HepG2 (cell line): Measurements from ENCODE around the gene CNTRL. TPM values are rescaled to one million over a fixed set of nuclear protein-coding genes. Genes with fewer than 3 reads are reported as not detected.

Experiments used
- HHEX ChIP-seq: IDR thresholded peaks from 2 replicates; pipeline ENCODE4 v1.6.1; 2016; ENCODE audit warnings: control low read depth
- PITX1 ChIP-seq: sonication (generic); formaldehyde crosslinking; IDR thresholded peaks from 2 replicates; pipeline ENCODE4 v1.5.1; 2020; ENCODE audit warnings: mild to moderate bottlenecking, missing genetic modification reagents
- SAP130 ChIP-seq: IDR thresholded peaks from 2 replicates; pipeline ENCODE4 v1.6.1; 2016; ENCODE audit warnings: low read depth
- SMYD3 ChIP-seq: sonication (generic); formaldehyde crosslinking; IDR thresholded peaks from 2 replicates; pipeline ENCODE4 v1.8.1; 2023; ENCODE audit warnings: mild to moderate bottlenecking, missing genetic modification reagents
- SP4 ChIP-seq: sonication (generic); formaldehyde crosslinking; IDR thresholded peaks from 2 replicates; pipeline ENCODE4 v1.8.1; 2023; ENCODE audit warnings: mild to moderate bottlenecking, missing genetic modification reagents
- XBP1 ChIP-seq: sonication (generic); formaldehyde crosslinking; IDR thresholded peaks from 2 replicates; pipeline ENCODE4 v1.5.0; 2020; ENCODE audit warnings: missing genetic modification reagents
- YY1 ChIP-seq: IDR thresholded peaks from 2 replicates; pipeline ENCODE4 v1.6.1; 2011; ENCODE audit warnings: low read length, low read depth, moderate library complexity, mild to moderate bottlenecking; ENCODE audit not compliant: insufficient read depth, insufficient replicate concordance
- ZNF10 ChIP-seq: sonication (generic); formaldehyde crosslinking; IDR thresholded peaks from 2 replicates; pipeline ENCODE4 v1.4.0; 2020; ENCODE audit warnings: mild to moderate bottlenecking, low read depth, missing genetic modification reagents, borderline replicate concordance
- ZNF556 ChIP-seq: sonication (generic); formaldehyde crosslinking; IDR thresholded peaks from 2 replicates; pipeline ENCODE4 v1.4.0; 2020; ENCODE audit warnings: mild to moderate bottlenecking, missing genetic modification reagents, borderline replicate concordance
- ZNF772 ChIP-seq: sonication (generic); formaldehyde crosslinking; IDR thresholded peaks from 2 replicates; pipeline ENCODE4 v1.5.0; 2020; ENCODE audit warnings: mild to moderate bottlenecking, missing genetic modification reagents
- ZNF773 ChIP-seq: sonication (generic); formaldehyde crosslinking; IDR thresholded peaks from 2 replicates; pipeline ENCODE4 v1.4.0; 2020; ENCODE audit warnings: missing genetic modification reagents, borderline replicate concordance
- ZSCAN9 ChIP-seq: IDR thresholded peaks from 2 replicates; pipeline ENCODE4 v1.6.1; 2016; ENCODE audit warnings: borderline replicate concordance
- polyA plus RNA-seq, 8 experiments: library from polyadenylated mRNA; depleted of rRNA in 3 of 8; stranded (reverse) in 7 of 8; unstranded in 1 of 8; fragments of >200 nt; fragmentation: Illumina TruSeq in 4 of 8; extraction: Trizol in 4 of 8; gene quantifications; 2 replicates each; pipeline versions ENCODE4 v1.2.1 to v1.2.3, GENCODE V29; 2011 to 2016; ENCODE audit warnings: low read depth in 4 of 8, missing spikeins in 1 of 8, mixed read lengths in 1 of 8; ENCODE audit not compliant: insufficient read depth in 1 of 8
- total RNA-seq, 5 experiments: library from RNA; depleted of rRNA; stranded (reverse); fragments of >200 nt; fragmentation: Illumina TruSeq; extraction: Trizol; gene quantifications; 2 replicates each; pipeline ENCODE4 v1.2.3, GENCODE V29; 2016; ENCODE audit warnings: low read depth in 1 of 5
- TF ChIP-seq, protein P1 (sequence below): sonication (generic); formaldehyde crosslinking; IDR thresholded peaks from 2 replicates; pipeline ENCODE4 v1.5.0; 2020; ENCODE audit warnings: mild to moderate bottlenecking, missing genetic modification reagents, borderline replicate concordance
- TF ChIP-seq, protein P2 (sequence below): sonication (generic); formaldehyde crosslinking; IDR thresholded peaks from 2 replicates; pipeline ENCODE4 v1.5.0; 2020; ENCODE audit warnings: mild to moderate bottlenecking, low read depth, missing genetic modification reagents, borderline replicate concordance
- TF ChIP-seq, protein P3 (sequence below): sonication (generic); formaldehyde crosslinking; IDR thresholded peaks from 2 replicates; pipeline ENCODE4 v1.5.0; 2020; ENCODE audit warnings: mild to moderate bottlenecking, missing genetic modification reagents
- TF ChIP-seq, protein P4 (sequence below): sonication (generic); formaldehyde crosslinking; IDR thresholded peaks from 2 replicates; pipeline ENCODE4 v1.8.1; 2023; ENCODE audit warnings: mild to moderate bottlenecking, inconsistent platforms, moderate library complexity, missing genetic modification reagents, borderline replicate concordance

The CNTRL gene
- total and polyA plus RNA-seq, 2 of the 13 experiments (the other 11 are each of a cell fraction or from before 2014, with no cell fraction given) = 7.5 to 11.8 TPM

DNA sequence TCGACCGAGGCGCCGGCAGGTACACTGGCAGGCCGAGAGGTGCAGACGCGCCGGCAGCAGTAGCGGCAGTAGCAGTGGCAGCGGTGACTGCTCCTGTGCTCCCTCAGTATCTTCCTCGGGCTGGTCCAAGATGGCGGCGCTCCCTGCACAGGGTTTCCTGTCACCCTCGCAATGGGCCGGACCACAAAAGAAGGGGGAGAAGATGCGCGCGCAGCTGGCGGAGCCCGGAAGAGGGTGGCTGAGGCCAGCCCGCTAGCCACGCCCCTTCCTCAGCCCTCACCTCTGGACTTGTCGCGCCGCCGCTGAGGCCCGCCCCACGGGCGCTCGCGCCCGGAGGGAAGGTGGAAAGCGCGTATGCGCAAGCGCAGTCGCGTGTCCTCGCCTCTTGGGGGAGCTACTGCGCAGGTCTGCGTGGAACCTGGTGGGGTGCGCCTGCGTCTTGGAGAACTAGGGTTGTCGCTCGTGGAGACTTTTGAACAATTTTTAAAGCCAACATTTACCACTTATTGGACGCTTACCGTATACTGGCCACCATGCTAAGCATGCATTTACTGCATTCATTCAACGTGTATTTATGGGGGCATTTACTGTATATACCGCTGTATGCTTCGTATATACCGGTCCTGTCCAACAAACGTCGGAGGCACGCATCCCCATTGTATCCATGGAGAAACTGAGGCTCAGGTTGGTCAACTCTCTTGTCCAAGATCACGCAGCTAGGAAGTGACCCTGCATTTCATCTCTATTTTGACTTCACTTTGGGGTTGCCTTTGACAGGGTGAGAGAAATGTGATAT is 127.2 kb downstream of the CNTRL start, which contains the start of gene RAB14 (continued):
- TF ChIP-seq, protein P1, sequence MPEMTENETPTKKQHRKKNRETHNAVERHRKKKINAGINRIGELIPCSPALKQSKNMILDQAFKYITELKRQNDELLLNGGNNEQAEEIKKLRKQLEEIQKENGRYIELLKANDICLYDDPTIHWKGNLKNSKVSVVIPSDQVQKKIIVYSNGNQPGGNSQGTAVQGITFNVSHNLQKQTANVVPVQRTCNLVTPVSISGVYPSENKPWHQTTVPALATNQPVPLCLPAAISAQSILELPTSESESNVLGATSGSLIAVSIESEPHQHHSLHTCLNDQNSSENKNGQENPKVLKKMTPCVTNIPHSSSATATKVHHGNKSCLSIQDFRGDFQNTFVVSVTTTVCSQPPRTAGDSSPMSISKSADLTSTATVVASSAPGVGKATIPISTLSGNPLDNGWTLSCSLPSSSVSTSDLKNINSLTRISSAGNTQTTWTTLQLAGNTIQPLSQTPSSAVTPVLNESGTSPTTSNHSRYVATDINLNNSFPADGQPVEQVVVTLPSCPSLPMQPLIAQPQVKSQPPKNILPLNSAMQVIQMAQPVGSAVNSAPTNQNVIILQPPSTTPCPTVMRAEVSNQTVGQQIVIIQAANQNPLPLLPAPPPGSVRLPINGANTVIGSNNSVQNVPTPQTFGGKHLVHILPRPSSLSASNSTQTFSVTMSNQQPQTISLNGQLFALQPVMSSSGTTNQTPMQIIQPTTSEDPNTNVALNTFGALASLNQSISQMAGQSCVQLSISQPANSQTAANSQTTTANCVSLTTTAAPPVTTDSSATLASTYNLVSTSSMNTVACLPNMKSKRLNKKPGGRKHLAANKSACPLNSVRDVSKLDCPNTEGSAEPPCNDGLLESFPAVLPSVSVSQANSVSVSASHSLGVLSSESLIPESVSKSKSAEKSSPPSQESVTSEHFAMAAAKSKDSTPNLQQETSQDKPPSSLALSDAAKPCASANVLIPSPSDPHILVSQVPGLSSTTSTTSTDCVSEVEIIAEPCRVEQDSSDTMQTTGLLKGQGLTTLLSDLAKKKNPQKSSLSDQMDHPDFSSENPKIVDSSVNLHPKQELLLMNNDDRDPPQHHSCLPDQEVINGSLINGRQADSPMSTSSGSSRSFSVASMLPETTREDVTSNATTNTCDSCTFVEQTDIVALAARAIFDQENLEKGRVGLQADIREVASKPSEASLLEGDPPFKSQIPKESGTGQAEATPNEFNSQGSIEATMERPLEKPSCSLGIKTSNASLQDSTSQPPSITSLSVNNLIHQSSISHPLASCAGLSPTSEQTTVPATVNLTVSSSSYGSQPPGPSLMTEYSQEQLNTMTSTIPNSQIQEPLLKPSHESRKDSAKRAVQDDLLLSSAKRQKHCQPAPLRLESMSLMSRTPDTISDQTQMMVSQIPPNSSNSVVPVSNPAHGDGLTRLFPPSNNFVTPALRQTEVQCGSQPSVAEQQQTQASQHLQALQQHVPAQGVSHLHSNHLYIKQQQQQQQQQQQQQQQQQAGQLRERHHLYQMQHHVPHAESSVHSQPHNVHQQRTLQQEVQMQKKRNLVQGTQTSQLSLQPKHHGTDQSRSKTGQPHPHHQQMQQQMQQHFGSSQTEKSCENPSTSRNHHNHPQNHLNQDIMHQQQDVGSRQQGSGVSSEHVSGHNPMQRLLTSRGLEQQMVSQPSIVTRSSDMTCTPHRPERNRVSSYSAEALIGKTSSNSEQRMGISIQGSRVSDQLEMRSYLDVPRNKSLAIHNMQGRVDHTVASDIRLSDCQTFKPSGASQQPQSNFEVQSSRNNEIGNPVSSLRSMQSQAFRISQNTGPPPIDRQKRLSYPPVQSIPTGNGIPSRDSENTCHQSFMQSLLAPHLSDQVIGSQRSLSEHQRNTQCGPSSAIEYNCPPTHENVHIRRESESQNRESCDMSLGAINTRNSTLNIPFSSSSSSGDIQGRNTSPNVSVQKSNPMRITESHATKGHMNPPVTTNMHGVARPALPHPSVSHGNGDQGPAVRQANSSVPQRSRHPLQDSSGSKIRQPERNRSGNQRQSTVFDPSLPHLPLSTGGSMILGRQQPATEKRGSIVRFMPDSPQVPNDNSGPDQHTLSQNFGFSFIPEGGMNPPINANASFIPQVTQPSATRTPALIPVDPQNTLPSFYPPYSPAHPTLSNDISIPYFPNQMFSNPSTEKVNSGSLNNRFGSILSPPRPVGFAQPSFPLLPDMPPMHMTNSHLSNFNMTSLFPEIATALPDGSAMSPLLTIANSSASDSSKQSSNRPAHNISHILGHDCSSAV (CRISPR knock-in tag) = no peak
- TF ChIP-seq ZNF556 (CRISPR knock-in tag) (no peak), SAP130 (peak; percentile 88), SMYD3 (CRISPR knock-in tag) (no peak), ZNF10 (CRISPR knock-in tag) (no peak), ZNF773 (CRISPR knock-in tag) (0 out of 2 replicates have a peak, but pooled peaks have one; percentile 4), XBP1 (no peak), SP4 (CRISPR knock-in tag) (peak; percentile 94), YY1 (peak; percentile 97), ZNF772 (peak; percentile 39; the same call in 1 of the 2 replicates), PITX1 (CRISPR knock-in tag) (peak; percentile 26; the same call in 1 of the 2 replicates), HHEX (no peak), ZSCAN9 (CRISPR knock-in tag) (peak; percentile 78)
- TF ChIP-seq, protein P2, sequence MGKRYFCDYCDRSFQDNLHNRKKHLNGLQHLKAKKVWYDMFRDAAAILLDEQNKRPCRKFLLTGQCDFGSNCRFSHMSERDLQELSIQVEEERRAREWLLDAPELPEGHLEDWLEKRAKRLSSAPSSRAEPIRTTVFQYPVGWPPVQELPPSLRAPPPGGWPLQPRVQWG (CRISPR knock-in tag) = no peak
- TF ChIP-seq, protein P3, sequence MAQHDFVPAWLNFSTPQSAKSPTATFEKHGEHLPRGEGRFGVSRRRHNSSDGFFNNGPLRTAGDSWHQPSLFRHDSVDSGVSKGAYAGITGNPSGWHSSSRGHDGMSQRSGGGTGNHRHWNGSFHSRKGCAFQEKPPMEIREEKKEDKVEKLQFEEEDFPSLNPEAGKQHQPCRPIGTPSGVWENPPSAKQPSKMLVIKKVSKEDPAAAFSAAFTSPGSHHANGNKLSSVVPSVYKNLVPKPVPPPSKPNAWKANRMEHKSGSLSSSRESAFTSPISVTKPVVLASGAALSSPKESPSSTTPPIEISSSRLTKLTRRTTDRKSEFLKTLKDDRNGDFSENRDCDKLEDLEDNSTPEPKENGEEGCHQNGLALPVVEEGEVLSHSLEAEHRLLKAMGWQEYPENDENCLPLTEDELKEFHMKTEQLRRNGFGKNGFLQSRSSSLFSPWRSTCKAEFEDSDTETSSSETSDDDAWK (CRISPR knock-in tag) = no peak
- TF ChIP-seq, protein P4, sequence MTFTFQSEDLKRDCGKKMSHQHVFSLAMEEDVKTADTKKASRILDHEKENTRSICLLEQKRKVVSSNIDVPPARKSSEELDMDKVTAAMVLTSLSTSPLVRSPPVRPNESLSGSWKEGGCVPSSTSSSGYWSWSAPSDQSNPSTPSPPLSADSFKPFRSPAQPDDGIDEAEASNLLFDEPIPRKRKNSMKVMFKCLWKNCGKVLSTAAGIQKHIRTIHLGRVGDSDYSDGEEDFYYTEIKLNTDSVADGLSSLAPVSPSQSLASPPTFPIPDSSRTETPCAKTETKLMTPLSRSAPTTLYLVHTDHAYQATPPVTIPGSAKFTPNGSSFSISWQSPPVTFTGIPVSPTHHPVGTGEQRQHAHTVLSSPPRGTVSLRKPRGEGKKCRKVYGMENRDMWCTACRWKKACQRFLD (CRISPR knock-in tag) = no peak
